Measurements from ENCODE around the gene FERMT1.

FERMT1 gene

DNA sequence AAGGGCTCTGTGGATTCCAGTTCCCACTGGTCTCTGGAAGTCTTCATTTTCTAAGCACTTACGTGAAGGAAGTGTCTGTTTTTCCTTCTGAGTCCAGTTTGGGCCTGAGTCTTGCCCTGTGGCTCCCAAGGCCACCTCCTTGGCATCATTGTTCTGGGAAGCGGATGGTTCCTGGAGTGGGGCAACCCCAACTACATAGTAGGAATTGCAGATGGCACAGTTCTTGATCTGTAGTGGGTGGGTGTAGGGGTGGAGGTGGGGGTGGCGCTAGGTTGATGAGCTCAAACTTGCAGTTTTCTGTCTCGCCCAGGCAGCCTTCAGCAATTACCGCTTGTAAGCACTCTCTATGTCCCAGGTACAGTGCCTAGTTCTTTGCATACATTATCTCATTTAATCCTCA, 7.2 kb upstream of the FERMT1 start:
- TF ChIP-seq, protein P1, sequence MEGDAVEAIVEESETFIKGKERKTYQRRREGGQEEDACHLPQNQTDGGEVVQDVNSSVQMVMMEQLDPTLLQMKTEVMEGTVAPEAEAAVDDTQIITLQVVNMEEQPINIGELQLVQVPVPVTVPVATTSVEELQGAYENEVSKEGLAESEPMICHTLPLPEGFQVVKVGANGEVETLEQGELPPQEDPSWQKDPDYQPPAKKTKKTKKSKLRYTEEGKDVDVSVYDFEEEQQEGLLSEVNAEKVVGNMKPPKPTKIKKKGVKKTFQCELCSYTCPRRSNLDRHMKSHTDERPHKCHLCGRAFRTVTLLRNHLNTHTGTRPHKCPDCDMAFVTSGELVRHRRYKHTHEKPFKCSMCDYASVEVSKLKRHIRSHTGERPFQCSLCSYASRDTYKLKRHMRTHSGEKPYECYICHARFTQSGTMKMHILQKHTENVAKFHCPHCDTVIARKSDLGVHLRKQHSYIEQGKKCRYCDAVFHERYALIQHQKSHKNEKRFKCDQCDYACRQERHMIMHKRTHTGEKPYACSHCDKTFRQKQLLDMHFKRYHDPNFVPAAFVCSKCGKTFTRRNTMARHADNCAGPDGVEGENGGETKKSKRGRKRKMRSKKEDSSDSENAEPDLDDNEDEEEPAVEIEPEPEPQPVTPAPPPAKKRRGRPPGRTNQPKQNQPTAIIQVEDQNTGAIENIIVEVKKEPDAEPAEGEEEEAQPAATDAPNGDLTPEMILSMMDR (conservative IDR thresholded peaks at IDR 0.05; ENCODE audit: low read depth, low read length) = no peak
- no peak overlapping the region for H3K4me3 ChIP-seq (ENCODE audit: low read depth, low read length)
- DNase-seq (ENCODE audit: low read depth) = no peak

DNA sequence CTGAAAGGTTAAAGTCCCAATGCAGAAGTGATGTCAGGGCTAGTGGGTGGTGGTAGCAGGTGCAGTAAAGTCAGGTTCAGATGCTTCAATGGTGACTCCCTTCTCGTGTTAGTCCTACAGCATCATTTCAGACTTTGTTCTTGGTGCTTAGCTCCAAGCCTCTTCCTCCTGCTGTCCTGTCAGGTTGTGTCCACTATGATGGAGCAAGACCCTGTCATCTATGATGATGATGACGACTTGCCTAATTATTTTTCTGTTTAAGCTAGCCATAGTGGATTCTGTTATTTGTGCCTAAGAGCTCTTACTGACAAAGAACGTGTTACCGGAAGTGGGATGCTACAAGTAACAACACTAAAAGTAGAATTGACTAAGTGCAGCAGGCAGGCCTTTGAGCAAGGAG, 5.0 kb upstream of the FERMT1 start:
- TF ChIP-seq, protein P1 (conservative IDR thresholded peaks at IDR 0.05; ENCODE audit: low read depth, low read length) = no peak
- no peak overlapping the region for H3K4me3 ChIP-seq (ENCODE audit: low read depth, low read length)
- no peak for DNase-seq (ENCODE audit: low read depth)

DNA sequence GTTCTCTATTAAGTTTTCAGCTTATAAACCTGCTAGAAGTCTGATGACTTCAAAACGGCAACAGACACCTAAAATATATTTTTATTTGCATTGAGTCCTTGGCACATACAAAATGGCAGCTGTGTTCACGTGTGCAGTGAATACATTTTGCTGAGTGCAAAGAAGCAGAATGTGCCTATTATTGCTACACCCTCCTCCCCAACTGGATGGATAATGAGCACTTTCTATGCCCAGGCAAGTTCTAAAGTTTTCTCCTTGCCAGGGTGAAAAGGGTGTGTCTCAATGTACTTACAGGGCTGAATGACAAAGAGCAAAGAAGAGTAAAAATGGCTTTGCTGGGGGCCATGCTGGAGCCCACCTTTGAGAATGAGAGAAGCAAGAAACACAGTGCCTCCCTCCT, 4.0 kb upstream of the FERMT1 start:
- H3K4me3 ChIP-seq (ENCODE audit: low read depth, low read length) = no peak overlapping the region
- TF ChIP-seq, protein P1 (conservative IDR thresholded peaks at IDR 0.05; ENCODE audit: low read depth, low read length) = no peak
- DNase-seq (ENCODE audit: low read depth) = no peak

DNA sequence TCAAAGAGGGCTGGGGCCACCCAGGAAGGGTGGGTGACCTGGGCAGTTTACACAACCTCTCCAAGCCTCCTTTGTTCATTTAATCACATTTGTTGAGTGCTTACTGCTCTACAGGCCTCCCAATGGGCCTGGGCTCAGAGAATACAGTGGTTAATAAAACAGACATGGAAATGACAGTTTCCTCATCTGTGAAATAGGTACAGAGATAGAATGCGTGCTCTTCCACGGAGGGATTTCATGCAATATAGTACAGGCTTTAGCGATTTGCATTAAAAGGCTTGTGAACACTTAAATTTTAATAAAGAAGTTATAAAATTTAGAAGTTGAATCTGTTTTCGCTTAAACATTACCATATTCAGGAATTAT, 802 bp upstream of the FERMT1 start:
- H3K4me3 ChIP-seq (ENCODE audit: low read depth, low read length) = peak overlapping the region; percentile 62
- TF ChIP-seq, protein P1 (conservative IDR thresholded peaks at IDR 0.05; ENCODE audit: low read depth, low read length) = no peak

DNA sequence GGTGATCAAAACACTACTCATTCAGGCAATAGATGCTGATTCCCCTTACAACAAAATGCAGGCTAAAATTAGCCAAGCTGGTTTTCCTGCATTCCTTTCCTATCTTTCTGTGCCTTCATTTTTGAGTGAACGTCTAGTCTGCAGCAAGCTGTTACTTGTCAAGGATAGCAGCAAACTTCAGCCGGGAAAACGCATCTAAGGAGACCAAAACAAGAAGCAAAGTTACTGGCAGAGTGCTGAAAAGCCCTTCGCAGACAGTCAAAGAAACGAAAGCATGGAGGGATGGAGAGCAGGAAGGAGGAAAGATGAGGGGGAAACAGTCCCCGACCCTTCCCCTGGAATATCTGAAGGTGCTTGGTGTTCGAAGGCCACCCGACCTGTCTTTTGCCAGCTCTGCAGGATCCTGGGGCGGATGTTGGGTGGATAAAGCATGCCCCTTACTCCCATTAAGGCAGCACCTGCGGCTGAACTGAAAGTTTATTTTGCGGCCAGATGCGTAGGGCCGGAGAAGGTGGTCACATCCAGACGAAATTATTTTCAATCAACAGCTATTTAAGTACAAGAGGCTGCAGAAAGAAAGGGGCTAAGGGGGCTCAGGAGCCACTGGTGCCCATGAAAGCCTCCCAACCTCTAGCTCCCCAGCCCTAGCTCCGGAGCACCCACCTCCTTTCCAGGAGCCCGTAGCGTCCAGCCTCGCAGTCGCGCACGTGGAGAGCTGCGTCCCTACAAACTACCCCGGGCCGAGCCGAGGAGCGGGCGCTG, 538 bp downstream of the FERMT1 start:
- H3K4me3 ChIP-seq (ENCODE audit: low read depth, low read length) = peak overlapping the region; percentile 62
- peak; percentile 54 for DNase-seq (ENCODE audit: low read depth)
- TF ChIP-seq, protein P1 (conservative IDR thresholded peaks at IDR 0.05; ENCODE audit: low read depth, low read length) = no peak

More for the DNA sequence above, 802 bp upstream of the FERMT1 start:
- no peak for DNase-seq (ENCODE audit: low read depth)

DNA sequence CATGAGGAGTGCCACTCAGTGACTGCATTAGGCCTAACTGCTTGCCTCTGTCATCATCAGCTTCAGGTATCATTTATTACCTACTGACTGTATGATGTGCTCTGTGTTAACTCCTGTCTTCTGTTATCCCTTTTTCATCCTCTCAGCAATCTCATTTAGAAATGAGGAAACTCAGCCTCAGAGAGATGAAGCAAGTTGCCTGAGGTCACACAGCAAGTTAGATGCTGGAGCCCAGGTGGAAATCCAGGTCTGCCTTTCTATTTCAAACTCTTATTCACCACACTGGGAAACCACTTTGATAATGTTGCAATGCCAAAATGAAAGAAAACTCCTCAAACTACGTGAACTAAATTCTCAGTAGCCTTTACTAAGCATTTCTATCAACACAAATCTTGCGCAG, 1.3 kb downstream of the FERMT1 start:
- DNase-seq (ENCODE audit: low read depth) = no peak
- H3K4me3 ChIP-seq (ENCODE audit: low read depth, low read length) = no peak overlapping the region
- TF ChIP-seq, protein P1 (conservative IDR thresholded peaks at IDR 0.05; ENCODE audit: low read depth, low read length) = no peak

DNA sequence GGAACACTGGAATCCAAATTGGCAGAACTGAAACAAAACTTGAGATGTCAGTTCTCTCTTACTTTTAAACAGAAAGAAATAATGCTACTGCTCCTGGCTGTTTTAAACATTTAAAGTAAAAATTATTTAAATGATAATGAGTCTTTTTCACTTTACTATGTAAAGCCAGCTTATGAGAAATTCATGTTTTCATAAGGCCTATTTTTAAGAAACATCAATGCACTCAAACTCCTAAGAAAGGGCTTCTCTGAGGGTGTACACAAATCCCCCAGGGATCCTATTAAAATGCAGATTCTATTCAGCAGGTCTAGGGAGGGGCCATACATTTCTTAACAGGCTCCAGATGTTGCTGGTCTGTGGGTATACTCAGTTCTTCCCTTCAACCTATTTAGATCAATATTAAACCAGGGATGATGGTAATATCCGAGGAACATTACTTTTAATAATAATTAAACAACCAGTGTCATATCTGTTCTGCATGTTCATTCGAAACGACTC, 2.3 kb downstream of the FERMT1 start:
- TF ChIP-seq, protein P1 (conservative IDR thresholded peaks at IDR 0.05; ENCODE audit: low read depth, low read length) = no peak
- H3K4me3 ChIP-seq (ENCODE audit: low read depth, low read length) = no peak overlapping the region
- DNase-seq (ENCODE audit: low read depth) = no peak
